Ecto neural progenitor cell (in vitro differentiated cells): ENCODE data around the gene JAG1.
"Not testable (repeated sequence)": the region's sequence is repeated elsewhere in the genome, so short reads cannot be mapped to it uniquely, and the experiment has no call there.

Experiments
- DNase-seq: peaks from one replicate; pipeline ENCODE4 v3.0.0-alpha.2; 2018; ENCODE audit warnings: low spot score

The JAG1 gene

DNA sequence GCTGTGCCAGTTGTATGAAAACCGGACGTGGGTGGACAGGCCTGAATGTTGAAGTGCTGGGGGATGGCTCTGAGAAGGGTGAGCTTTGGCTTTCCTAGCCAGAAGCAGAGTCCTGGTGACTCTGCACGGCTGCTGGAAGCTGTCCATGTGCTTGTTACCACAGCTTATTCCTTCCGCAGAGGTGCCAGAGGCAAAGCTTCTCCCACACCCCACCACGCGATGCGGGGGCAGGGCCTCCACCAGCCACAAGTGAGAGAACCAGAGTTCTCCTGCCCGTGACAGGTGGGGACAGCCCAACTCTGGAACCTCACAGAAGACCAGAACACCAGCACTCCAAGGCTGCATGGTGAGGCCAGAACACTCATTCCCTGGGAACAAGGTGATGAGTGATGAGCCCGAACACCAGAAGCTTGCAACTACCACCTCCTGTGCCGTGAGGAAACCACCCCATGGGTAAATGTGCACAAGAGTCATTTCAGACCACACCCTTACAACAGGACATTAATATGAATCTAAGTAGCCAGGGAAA, 36.7 kb downstream of the JAG1 start:
- no peak for DNase-seq

GRCh38 chr20:10636326-10636818, 37.4 kb downstream of the JAG1 start:
- DNase-seq, result no peak

DNA sequence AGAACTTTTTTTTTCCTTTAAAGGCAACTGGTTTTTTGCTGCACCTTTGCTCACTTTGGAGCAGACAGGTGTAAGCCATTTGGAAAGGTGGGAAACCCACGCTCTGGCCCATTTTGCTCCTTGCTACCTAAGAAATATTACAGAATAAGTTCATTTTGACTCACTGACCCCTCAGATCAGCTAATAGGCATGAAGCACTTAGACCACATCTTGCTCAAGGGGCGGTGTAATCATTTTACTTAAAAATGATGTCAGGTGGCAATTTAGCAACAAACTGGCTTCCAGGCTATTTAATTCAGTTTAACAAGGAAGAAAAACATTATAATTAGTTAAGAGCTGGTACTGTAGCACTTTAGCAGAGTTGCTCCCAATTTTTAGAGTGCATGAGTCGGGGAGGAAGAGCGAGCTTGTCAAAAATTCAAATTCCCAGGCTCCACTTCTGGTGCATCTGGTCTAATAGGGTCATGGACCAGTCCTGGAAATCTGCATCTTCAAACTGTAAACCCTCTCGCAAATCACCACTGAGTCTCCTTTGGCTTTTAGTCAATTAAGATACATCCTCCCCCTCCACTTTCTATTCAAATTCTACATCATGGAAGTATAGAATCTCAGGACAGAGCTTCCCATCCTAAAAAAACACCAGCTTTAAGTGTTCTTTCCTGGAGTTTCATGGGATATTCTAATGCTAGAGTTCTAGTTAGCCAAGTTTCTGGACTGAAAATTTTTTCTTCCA, 38.2 kb downstream of the JAG1 start:
- no peak for DNase-seq

DNA sequence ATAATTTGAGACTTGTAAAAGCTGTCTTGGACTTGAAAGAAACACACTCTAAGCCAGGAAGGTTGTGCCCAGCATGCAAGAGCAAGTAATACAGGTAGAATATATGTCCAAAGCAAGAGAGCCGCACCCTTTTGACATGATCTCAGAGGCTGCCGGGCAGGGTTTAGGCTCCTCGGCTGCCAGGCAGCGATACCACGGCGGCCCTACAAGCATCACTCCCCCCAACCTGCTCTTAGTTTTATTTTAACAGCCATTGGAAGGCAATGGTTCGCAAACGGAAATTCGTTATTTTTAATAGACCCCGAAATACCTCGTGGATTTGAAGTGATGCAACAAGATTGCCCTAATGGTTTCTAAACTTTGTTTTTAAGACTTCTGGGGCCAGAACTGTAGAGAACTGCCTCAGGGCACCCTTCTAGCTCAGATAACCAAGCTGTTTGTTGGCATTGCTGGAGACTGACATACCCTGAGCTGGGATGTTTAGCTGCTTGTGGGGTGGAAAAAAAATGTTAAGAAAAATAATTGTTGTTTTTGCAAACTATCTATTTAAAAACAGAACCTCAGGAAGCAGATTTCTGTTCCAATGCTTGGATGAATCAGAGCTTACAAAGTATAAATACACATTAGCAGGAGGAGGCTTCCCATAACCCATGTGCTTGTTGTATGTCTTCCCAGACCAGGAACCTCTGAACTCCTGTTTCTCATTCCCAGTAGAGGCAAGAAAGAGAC, 39.0 kb downstream of the JAG1 start:
- no peak for DNase-seq

- DNase-seq, result no peak
These were observed 39.6 kb downstream of the JAG1 start for GRCh38 chr20:10634211-10634610.

DNA sequence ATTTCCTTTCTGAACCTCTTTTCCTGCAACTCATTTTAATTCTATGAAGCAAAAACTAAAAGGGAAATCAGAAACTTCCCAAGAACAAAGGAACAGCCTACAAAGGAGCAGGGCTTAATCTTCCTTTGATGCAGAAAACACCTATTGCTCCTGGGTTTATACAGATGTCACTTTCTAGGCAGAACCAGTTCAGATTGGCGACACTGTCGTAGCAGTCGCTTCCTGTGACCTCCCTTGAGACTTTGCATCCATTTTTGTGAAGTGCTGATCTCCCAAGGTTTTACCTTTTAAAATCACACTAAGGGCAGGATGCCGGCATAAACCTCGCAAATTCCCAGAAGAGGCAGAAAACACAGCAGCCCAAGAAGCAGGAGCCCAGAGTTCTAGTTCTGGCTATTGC, 40.1 kb downstream of the JAG1 start:
- DNase-seq, result no peak

- no peak for DNase-seq
These were observed 40.9 kb downstream of the JAG1 start for GRCh38 chr20:10632721-10633509.

DNA sequence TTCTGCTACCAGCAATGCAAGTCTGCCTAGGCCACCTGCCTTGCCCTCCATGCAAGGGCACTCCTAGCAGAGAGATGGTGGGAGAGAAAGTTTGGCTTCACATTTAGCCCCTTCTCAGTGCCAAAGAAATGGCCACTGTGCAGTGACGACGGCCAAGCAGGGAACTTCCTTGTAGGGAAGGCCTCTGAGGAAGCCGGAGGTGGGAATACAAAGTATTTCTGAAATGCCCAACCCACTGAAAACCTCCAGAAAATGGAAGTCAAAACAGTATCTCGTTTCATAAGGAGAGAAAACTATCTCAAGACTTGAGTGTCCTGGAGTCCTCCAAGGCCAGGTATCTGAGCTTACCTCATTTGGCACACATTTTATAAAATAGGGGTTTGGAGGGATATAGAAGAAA, 42.7 kb downstream of the JAG1 start:
- DNase-seq, result no peak

DNA sequence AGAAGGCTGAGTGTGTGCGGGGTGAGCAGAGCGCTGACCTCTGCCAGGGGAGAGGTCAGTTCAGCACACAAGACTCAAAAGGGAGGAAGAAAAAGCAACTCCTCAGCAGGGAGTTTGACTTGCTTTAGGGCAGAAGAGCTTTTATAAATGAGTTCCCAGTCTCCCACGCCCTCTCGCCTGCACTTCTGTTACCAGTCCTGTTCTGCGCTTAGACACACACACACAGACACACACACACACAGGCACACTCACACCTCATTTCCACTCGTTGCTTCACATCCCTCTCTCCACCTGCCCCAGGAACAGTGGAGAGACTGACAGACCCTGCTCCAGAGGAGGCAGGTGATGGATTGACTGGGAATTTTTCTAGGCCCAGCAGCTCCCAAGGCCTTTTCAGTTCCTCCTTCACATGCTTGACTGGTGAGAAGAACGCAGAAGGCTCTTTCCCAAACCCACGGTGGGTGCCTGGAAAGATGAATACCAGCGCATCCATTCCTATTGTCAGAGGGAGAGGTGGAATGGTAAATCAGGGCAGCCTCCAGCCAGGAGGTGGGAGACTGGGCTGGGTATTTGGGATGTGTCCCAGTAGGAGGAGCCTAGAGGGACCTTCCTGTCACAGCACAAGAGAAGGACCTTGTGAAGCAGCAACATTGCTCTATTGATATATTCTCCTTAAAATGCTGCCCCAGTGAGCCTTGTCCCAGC, 43.7 kb downstream of the JAG1 start:
- DNase-seq, result peak; percentile 75

DNA sequence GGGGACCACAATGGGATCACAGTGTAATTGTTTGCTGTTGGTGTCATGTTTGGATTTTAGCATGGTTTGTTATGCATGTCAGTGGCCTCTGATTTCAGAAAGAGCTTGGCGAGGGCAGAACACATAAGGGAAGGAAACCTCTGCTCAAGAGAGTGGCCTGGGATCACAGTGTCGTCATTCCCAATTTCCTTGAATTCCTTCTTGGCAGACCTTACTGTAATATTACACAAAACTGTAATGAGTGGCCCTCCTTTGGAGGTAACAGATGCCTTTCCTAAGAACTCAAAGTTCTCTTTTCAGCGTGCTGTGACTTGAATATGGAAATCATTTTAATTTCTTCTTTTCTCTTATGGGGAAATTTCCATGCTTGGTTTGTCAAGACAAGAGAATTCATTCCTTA, 46.9 kb downstream of the JAG1 start:
- no peak for DNase-seq

GRCh38 chr20:10625641-10626040, 48.2 kb downstream of the JAG1 start:
- DNase-seq, result no peak

DNA sequence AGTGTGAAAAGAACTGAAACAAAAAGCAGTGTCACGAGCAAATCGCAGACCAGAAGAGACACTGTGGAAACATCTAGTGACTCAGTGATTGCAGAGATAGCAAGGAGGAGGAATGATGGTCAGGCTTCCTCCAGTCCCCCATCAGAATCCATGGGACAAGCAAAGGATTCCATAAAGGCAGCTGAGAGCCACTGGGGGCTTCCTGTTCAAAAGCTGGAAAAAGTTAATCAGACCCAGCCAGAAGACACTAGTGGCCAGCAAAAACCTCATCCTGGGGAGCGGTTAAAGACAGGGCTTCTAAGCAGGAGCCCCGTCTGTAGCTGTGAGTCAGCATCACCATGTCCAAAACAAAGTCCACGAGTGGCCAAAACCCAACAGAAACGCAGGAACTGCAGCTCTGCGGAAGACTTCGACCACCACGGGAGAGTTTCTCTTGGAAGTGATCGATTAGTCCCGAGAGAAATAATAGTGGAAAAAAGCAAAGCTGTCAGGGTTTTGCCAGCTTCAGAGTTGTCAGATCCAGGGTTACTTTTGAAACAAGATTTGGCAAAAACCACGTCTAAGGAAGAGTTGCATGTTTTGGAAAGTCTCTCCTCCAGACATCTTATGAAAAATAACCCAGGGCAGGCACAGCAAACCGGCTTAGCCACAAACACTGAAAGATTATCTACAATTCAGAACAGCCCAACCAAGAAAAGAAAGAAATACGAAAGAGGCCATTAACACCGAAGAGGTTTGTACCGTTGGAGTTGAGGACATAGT, 51.0 kb downstream of the JAG1 start:
- no peak for DNase-seq

GRCh38 chr20:10621149-10621548, 52.6 kb downstream of the JAG1 start:
- DNase-seq, result no peak

GRCh38 chr20:10619427-10619826, 54.4 kb downstream of the JAG1 start:
- DNase-seq, result no peak

GRCh38 chr20:10618611-10619245, 55.1 kb downstream of the JAG1 start:
- no peak for DNase-seq

GRCh38 chr20:10617549-10618133, 56.2 kb downstream of the JAG1 start:
- not testable (repeated sequence) for DNase-seq

GRCh38 chr20:10616212-10616611, 57.6 kb downstream of the JAG1 start:
- DNase-seq, result no peak

- DNase-seq, result no peak
These were observed 59.9 kb downstream of the JAG1 start for GRCh38 chr20:10613911-10614310.

- DNase-seq, result not testable (repeated sequence)
These were observed 60.4 kb downstream of the JAG1 start for GRCh38 chr20:10613426-10613825.

- peak; percentile 71 for DNase-seq
These were observed 62.4 kb downstream of the JAG1 start for GRCh38 chr20:10611357-10611756.
